Transverse colon (tissue), 4 donors: ENCODE measurements around the gene MIF4GD.

Source experiments
- CTCF ChIP-seq, 5 experiments: fragments of 200-600 bp in 3 of 5; fragments of 450-650 bp in 2 of 5; sonication (generic) in 3 of 5; IDR thresholded peaks; 1 replicate in 2 of 5; 2 replicates in 3 of 5; pipeline ENCODE4 v1.5.1; 2016 to 2017; ENCODE audit warnings: antibody characterized with exemption in 5 of 5, inconsistent platforms in 3 of 5, mild to moderate bottlenecking in 2 of 5, moderate library complexity in 1 of 5
- POLR2A ChIP-seq: fragments of 450-650 bp; IDR thresholded peaks from one replicate; pipeline ENCODE4 v1.6.1; 2016; ENCODE audit warnings: antibody characterized with exemption, mild to moderate bottlenecking, moderate library complexity
- POLR2AphosphoS5 ChIP-seq, 3 donors: sonication (generic); formaldehyde crosslinking; IDR thresholded peaks; one replicate each; pipeline ENCODE4 v1.6.1; 2016; ENCODE audit warnings: antibody characterized with exemption in 3 of 3

DNA sequence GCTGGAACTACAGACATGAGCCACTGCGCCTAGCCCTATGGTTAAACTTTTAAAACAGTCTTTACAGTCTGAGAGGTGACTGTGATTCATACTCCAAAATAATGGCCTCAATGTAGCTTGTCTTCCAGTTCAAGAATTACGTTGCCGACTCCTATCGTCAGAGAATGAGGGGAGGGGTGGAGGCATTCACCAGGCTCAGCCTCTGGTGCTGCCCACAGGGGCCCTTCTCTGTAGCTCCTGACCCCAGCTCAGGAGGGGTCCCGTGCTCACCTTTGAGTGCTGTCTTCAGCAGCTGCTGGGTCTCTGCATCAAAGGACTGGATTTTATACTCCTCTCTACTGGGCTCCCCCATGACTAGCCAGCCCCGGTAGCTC is 1.2 kb downstream of the MIF4GD start:
- TF ChIP-seq CTCF (IDR thresholded peaks at IDR 0.05) (no peak), POLR2AphosphoS5 (IDR thresholded peaks at IDR 0.05) (no peak), POLR2A (no peak)
